Measurements from ENCODE around the gene CEP112.

DNA sequence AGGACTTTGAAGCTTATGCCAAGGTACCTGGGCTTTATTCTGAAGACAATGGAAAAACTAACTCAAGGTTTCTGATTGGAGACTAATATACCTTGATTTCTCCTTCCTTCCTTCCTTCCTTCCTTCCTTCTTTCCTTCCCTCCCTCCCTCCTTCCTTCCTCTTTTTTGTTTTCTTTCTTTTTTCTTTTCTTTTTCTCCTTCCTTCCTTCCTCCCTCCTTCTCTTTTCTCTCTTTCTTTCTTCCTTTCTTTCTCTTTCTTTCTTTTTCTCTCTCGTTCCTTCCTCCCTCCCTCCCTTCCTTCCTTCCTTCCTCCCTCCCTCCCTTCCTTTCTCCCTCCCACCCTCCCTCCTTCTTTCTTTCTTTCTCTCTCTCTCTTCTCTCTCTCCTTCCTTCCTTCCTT is 531.9 kb downstream of the CEP112 start:
- TF ChIP-seq SP1 (IDR thresholded peaks at IDR 0.05): no peak
- TF ChIP-seq ARNT (IDR thresholded peaks at IDR 0.05): no peak
- TF ChIP-seq FOXM1 (IDR thresholded peaks at IDR 0.05; ENCODE audit: borderline replicate concordance): no peak
- TF ChIP-seq NFRKB (IDR thresholded peaks at IDR 0.05): no peak
- TF ChIP-seq SUZ12 (IDR thresholded peaks at IDR 0.05): no peak
- no peak for TF ChIP-seq BHLHE40 (IDR thresholded peaks at IDR 0.05; ENCODE audit: borderline replicate concordance)
- TF ChIP-seq ELF4 (IDR thresholded peaks at IDR 0.05): no peak
- TF ChIP-seq, protein P1, sequence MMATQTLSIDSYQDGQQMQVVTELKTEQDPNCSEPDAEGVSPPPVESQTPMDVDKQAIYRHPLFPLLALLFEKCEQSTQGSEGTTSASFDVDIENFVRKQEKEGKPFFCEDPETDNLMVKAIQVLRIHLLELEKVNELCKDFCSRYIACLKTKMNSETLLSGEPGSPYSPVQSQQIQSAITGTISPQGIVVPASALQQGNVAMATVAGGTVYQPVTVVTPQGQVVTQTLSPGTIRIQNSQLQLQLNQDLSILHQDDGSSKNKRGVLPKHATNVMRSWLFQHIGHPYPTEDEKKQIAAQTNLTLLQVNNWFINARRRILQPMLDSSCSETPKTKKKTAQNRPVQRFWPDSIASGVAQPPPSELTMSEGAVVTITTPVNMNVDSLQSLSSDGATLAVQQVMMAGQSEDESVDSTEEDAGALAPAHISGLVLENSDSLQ (IDR thresholded peaks at IDR 0.05): no peak
- TF ChIP-seq FOXK2 (IDR thresholded peaks at IDR 0.05): no peak
- no peak for TF ChIP-seq HDGF (IDR thresholded peaks at IDR 0.05; ENCODE audit: borderline replicate concordance)
- no peak for TF ChIP-seq FOXA1 (IDR thresholded peaks at IDR 0.05)
- TF ChIP-seq LEF1 (IDR thresholded peaks at IDR 0.05; ENCODE audit: borderline replicate concordance): no peak
- TF ChIP-seq ZNF384 (IDR thresholded peaks at IDR 0.05): no peak
- no peak for TF ChIP-seq CTBP1 (IDR thresholded peaks at IDR 0.05; ENCODE audit: borderline replicate concordance)

Data from HEK293T (cell line).